ENCODE data around the gene TRMT1.

The TRMT1 gene

DNA sequence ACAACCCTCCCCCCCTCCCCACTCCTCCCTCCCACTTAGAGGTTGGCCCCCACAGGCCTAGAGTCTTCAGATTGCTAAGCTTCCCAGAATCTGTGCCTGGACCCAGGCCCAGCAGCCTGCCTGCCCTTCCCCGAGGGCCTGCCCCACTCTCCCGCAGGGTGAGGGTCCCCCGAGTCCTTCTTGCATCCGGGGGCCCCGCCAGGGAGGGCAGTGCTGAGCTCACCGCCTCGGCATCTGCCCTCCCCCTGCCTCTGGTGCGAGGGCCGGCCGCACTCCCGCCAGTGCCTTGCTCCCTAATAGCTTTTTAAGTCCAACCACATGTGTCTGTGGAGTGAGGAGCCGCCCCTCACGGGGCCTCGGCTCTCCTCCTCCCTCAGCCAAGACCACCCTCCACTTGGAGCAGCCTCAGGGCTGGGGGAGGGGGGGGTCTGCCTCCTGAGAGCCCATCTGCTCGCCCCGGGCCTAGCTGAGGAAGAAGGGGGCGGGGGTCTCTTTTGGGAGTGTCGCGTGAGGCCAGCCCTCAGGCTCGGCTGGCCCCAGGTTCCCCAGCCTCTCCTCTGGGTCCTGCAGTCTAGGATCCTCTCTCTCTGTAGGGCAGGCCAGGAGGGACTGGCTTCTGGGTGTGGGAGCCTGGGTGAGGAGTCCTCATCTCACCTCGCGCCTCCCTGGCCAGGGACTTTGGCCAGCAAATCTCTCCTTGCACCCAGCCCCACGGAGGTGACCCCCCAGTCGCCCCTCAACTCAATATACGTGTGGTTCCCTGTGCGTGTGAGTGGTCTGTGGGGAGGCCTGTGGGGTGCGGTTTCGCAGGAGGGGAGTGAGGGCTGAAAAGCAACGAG is 61.1 kb downstream of the TRMT1 start:
- DNase-seq (ENCODE audit: low spot score): no peak
- TF ChIP-seq, protein P1, sequence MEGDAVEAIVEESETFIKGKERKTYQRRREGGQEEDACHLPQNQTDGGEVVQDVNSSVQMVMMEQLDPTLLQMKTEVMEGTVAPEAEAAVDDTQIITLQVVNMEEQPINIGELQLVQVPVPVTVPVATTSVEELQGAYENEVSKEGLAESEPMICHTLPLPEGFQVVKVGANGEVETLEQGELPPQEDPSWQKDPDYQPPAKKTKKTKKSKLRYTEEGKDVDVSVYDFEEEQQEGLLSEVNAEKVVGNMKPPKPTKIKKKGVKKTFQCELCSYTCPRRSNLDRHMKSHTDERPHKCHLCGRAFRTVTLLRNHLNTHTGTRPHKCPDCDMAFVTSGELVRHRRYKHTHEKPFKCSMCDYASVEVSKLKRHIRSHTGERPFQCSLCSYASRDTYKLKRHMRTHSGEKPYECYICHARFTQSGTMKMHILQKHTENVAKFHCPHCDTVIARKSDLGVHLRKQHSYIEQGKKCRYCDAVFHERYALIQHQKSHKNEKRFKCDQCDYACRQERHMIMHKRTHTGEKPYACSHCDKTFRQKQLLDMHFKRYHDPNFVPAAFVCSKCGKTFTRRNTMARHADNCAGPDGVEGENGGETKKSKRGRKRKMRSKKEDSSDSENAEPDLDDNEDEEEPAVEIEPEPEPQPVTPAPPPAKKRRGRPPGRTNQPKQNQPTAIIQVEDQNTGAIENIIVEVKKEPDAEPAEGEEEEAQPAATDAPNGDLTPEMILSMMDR (IDR thresholded peaks at IDR 0.05; ENCODE audit: borderline replicate concordance, control extremely low read depth, extremely low read depth, insufficient read depth, missing control alignments): no peak
- in situ Hi-C loops (cut with MboI; ENCODE audit: low sequenced_read_pairs, unreplicated experiment): no loop called here
